Measurements from ENCODE around the gene CACNA2D1. TPM values are rescaled to one million over a fixed set of nuclear protein-coding genes. Genes with fewer than 3 reads are reported as not detected.

CACNA2D1 gene
- total and polyA plus RNA-seq, 8 donors = 1.8 to 72.7 (median 5.7) TPM

GRCh38 chr7:81934596-81935301 lies 508.8 kb downstream of the CACNA2D1 start:
- Histone ChIP-seq H3K9me3 (no peaks in the 10 kb centered on the region), H3K36me3 (no peaks in the 10 kb centered on the region), H3K4me1 (no peaks in the 10 kb centered on the region), H3K4me3 (no peak overlapping the region), H3K27me3 (no peaks in the 10 kb centered on the region), H3K27ac (no peak overlapping the region)
- no peak for DNase-seq
- TF ChIP-seq POLR2A (IDR thresholded peaks at IDR 0.05) (no peak), CTCF (IDR thresholded peaks at IDR 0.05) (no peak), POLR2AphosphoS5 (IDR thresholded peaks at IDR 0.05) (no peak), EP300 (IDR thresholded peaks at IDR 0.05) (no peak)
- WGBS, 5 donors = 73 to 83% (median 79%) methylated on average over 6 of the region's 6 CpGs
- intact Hi-C loops (cut with DNase I; ENCODE audit: low total_unique reads) = no loop called here

- intact Hi-C loops (cut with DNase I; ENCODE audit: low total_unique reads) = no loop called here
- Histone ChIP-seq H3K27ac (no peak overlapping the region), H3K4me3 (no peak overlapping the region), H3K9me3 (no peaks in the 10 kb centered on the region), H3K36me3 (no peaks in the 10 kb centered on the region), H3K4me1 (no peaks in the 10 kb centered on the region), H3K27me3 (no peaks in the 10 kb centered on the region)
- TF ChIP-seq EP300 (IDR thresholded peaks at IDR 0.05) (no peak), POLR2A (IDR thresholded peaks at IDR 0.05) (no peak), POLR2AphosphoS5 (IDR thresholded peaks at IDR 0.05) (no peak)
- 69 to 96% (median 85%) methylated on average over 2 of the region's 2 CpGs for WGBS, 5 donors
- DNase-seq = no peak
Measured at GRCh38 chr7:81932936-81933335, 510.6 kb downstream of the CACNA2D1 start.

- H3K4me3 ChIP-seq = no peak overlapping the region
- TF ChIP-seq EP300 (IDR thresholded peaks at IDR 0.05) = no peak
- no peak for TF ChIP-seq POLR2AphosphoS5 (IDR thresholded peaks at IDR 0.05)
- TF ChIP-seq CTCF (IDR thresholded peaks at IDR 0.05) = no peak
- TF ChIP-seq POLR2A (IDR thresholded peaks at IDR 0.05) = no peak
- DNase-seq = no peak
- no peaks in the 10 kb centered on the region for H3K9me3 ChIP-seq
- intact Hi-C loops (cut with DNase I; ENCODE audit: low total_unique reads) = no loop called here
- H3K4me1 ChIP-seq = no peaks in the 10 kb centered on the region
- H3K36me3 ChIP-seq = no peaks in the 10 kb centered on the region
- no peaks in the 10 kb centered on the region for H3K27me3 ChIP-seq
- H3K27ac ChIP-seq = no peak overlapping the region
Measured at GRCh38 chr7:81929386-81929785, 514.2 kb downstream of the CACNA2D1 start.

- H3K36me3 ChIP-seq = no peaks in the 10 kb centered on the region
- H3K4me3 ChIP-seq = no peak overlapping the region
- intact Hi-C loops (cut with DNase I; ENCODE audit: low total_unique reads) = no loop called here
- H3K4me1 ChIP-seq = no peaks in the 10 kb centered on the region
- 32 to 49% (median 34%) methylated on average over 2 of the region's 2 CpGs for WGBS, 5 donors
- H3K9me3 ChIP-seq = no peaks in the 10 kb centered on the region
- DNase-seq = no peak
- TF ChIP-seq POLR2AphosphoS5 (IDR thresholded peaks at IDR 0.05) = no peak
- no peak for TF ChIP-seq POLR2A (IDR thresholded peaks at IDR 0.05)
- no peaks in the 10 kb centered on the region for H3K27me3 ChIP-seq
- H3K27ac ChIP-seq = no peak overlapping the region
Measured at GRCh38 chr7:81926154-81926553, 517.4 kb downstream of the CACNA2D1 start.

GRCh38 chr7:81925530-81925929 lies 518.0 kb downstream of the CACNA2D1 start:
- Histone ChIP-seq H3K27me3 (no peaks in the 10 kb centered on the region), H3K9me3 (peaks cover 0 to 2% (median 0%) of the 10 kb centered on the region in 4 donors), H3K36me3 (no peaks in the 10 kb centered on the region), H3K27ac (no peak overlapping the region), H3K4me3 (no peak overlapping the region), H3K4me1 (no peaks in the 10 kb centered on the region)
- 77 to 91% (median 85%) methylated on average over 3 of the region's 3 CpGs for WGBS, 5 donors
- intact Hi-C loops (cut with DNase I; ENCODE audit: low total_unique reads) = no loop called here
- TF ChIP-seq POLR2A (IDR thresholded peaks at IDR 0.05) (no peak), CTCF (IDR thresholded peaks at IDR 0.05) (no peak), EP300 (IDR thresholded peaks at IDR 0.05) (no peak)
- DNase-seq = no peak
